H9 (cell line): ENCODE measurements around the gene NINJ1. TPM values are rescaled to one million over a fixed set of nuclear protein-coding genes. Genes with fewer than 3 reads are reported as not detected.

Experiments
- DNase-seq: peaks from one replicate; pipeline ENCODE4 v3.0.0-alpha.2; 2017
- H2AFZ ChIP-seq: one replicate; pipeline ENCODE4 v1.6.1; 2013; ENCODE audit warnings: mild to moderate bottlenecking, low read length, control low read depth, moderate library complexity
- H2AK5ac ChIP-seq: 2 replicates; pipeline ENCODE4 v1.6.1; 2013; ENCODE audit warnings: low read length, control low read depth, mixed read lengths; ENCODE audit not compliant: insufficient read length
- H2BK120ac ChIP-seq: one replicate; pipeline ENCODE4 v1.6.1; 2013; ENCODE audit warnings: low read depth, mild to moderate bottlenecking, low read length, control low read depth, inconsistent platforms; ENCODE audit not compliant: poor library complexity, severe bottlenecking
- H2BK12ac ChIP-seq: 2 replicates; pipeline ENCODE4 v1.6.1; 2013; ENCODE audit warnings: low read length, control low read depth, mixed read lengths, low read depth; ENCODE audit not compliant: insufficient read length
- H2BK15ac ChIP-seq: 2 replicates; pipeline ENCODE4 v1.6.1; 2013; ENCODE audit warnings: low read depth, low read length, control low read depth
- H2BK20ac ChIP-seq: one replicate; pipeline ENCODE4 v1.6.1; 2013; ENCODE audit warnings: low read depth, mild to moderate bottlenecking, low read length, control low read depth, inconsistent platforms; ENCODE audit not compliant: poor library complexity, severe bottlenecking
- H2BK5ac ChIP-seq: 2 replicates; pipeline ENCODE4 v1.6.1; 2013; ENCODE audit warnings: low read length, control low read depth, mixed read lengths; ENCODE audit not compliant: insufficient read length
- H3K14ac ChIP-seq: 2 replicates; pipeline ENCODE4 v1.6.1; 2013; ENCODE audit warnings: low read length, control low read depth; ENCODE audit not compliant: insufficient read depth
- H3K18ac ChIP-seq: 2 replicates; pipeline ENCODE4 v1.6.1; 2013; ENCODE audit warnings: low read depth, mild to moderate bottlenecking, mixed read lengths, low read length, control low read depth; ENCODE audit not compliant: insufficient read length
- H3K23ac ChIP-seq: 2 replicates; pipeline ENCODE4 v1.6.1; 2013; ENCODE audit warnings: low read length, control low read depth, mixed read lengths, low read depth; ENCODE audit not compliant: insufficient read length
- H3K23me2 ChIP-seq: 2 replicates; pipeline ENCODE4 v1.6.1; 2013; ENCODE audit warnings: low read depth, mild to moderate bottlenecking, mixed read lengths, low read length, control low read depth; ENCODE audit not compliant: insufficient read length, poor library complexity, severe bottlenecking
- H3K27ac ChIP-seq: 2 replicates; pipeline ENCODE4 v1.5.1; 2013; ENCODE audit warnings: low read length, control low read depth, mixed read lengths, low read depth; ENCODE audit not compliant: insufficient read length
- H3K27me3 ChIP-seq: 2 replicates; pipeline ENCODE4 v1.6.1; 2013; ENCODE audit warnings: low read length, control low read depth, inconsistent platforms; ENCODE audit not compliant: insufficient read depth
- H3K4ac ChIP-seq: 2 replicates; pipeline ENCODE4 v1.6.1; 2013; ENCODE audit warnings: low read depth, mild to moderate bottlenecking, control low read depth, inconsistent platforms, low read length, moderate library complexity
- H3K4me1 ChIP-seq: 2 replicates; pipeline ENCODE4 v1.6.1; 2013; ENCODE audit warnings: low read length, control low read depth, inconsistent platforms; ENCODE audit not compliant: insufficient read depth
- H3K4me2 ChIP-seq: 2 replicates; pipeline ENCODE4 v1.6.1; 2013; ENCODE audit warnings: low read length, control low read depth, mixed read lengths; ENCODE audit not compliant: insufficient read length, insufficient read depth
- H3K56ac ChIP-seq: 2 replicates; pipeline ENCODE4 v1.6.1; 2013; ENCODE audit warnings: low read depth, mild to moderate bottlenecking, mixed read lengths, low read length, control low read depth; ENCODE audit not compliant: insufficient read length
- H3K79me1 ChIP-seq: 2 replicates; pipeline ENCODE4 v1.6.1; 2013; ENCODE audit warnings: low read depth, mild to moderate bottlenecking, moderate library complexity, low read length, control low read depth, inconsistent platforms; ENCODE audit not compliant: insufficient read depth, poor library complexity, severe bottlenecking
- H3K79me2 ChIP-seq: 2 replicates; pipeline ENCODE4 v1.6.1; 2013; ENCODE audit warnings: low read length, control low read depth, inconsistent platforms; ENCODE audit not compliant: insufficient read depth
- H3K9ac ChIP-seq: 2 replicates; pipeline ENCODE4 v1.6.1; 2013; ENCODE audit warnings: low read length, control low read depth, mixed read lengths; ENCODE audit not compliant: insufficient read length; ENCODE audit errors: extremely low read depth
- H3K9me3 ChIP-seq: one replicate; pipeline ENCODE4 v1.6.1; 2013; ENCODE audit warnings: low read depth, low read length, inconsistent platforms; ENCODE audit not compliant: control insufficient read depth
- H3T11ph ChIP-seq: one replicate; pipeline ENCODE4 v1.6.1; 2013; ENCODE audit warnings: mild to moderate bottlenecking, low read length, control low read depth, inconsistent platforms
- H4K20me1 ChIP-seq: one replicate; pipeline ENCODE4 v1.6.1; 2013; ENCODE audit not compliant: control insufficient read depth, insufficient read length, insufficient read depth
- H4K5ac ChIP-seq: 2 replicates; pipeline ENCODE4 v1.6.1; 2013; ENCODE audit warnings: low read depth, mild to moderate bottlenecking, mixed read lengths, low read length, control low read depth; ENCODE audit not compliant: insufficient read length
- H4K8ac ChIP-seq: replicated peaks from 2 replicates; pipeline ENCODE4 v1.6.1; 2013; ENCODE audit warnings: low read length, control low read depth, mixed read lengths, low read depth; ENCODE audit not compliant: insufficient read length
- H4K91ac ChIP-seq: 2 replicates; pipeline ENCODE4 v1.6.1; 2013; ENCODE audit warnings: low read depth, mild to moderate bottlenecking, moderate library complexity, mixed read lengths, low read length, control low read depth; ENCODE audit not compliant: insufficient read length
- H3K27ac Mint-ChIP-seq, 3 experiments: 2 replicates in 2 of 3; 3 replicates in 1 of 3; pipeline ENCODE4 v1.8.0; 2020 to 2021; ENCODE audit warnings: mixed read lengths in 3 of 3, mild to moderate bottlenecking in 1 of 3, moderate library complexity in 1 of 3
- H3K27me3 Mint-ChIP-seq: 2 replicates; pipeline ENCODE4 v1.8.0; 2021; ENCODE audit warnings: low read depth, mild to moderate bottlenecking, moderate library complexity, mixed read lengths
- H3K36me3 Mint-ChIP-seq, 3 experiments: 2 replicates in 2 of 3; 3 replicates in 1 of 3; pipeline ENCODE4 v1.8.0; 2020 to 2021; ENCODE audit warnings: low read depth in 3 of 3, mixed read lengths in 3 of 3; ENCODE audit not compliant: insufficient read depth in 1 of 3
- H3K4me1 Mint-ChIP-seq, 2 experiments: 2 replicates each; pipeline ENCODE4 v1.8.0; 2020; ENCODE audit warnings: mixed read lengths in 2 of 2
- H3K4me3 Mint-ChIP-seq, 2 experiments: 2 replicates in 1 of 2; 3 replicates in 1 of 2; pipeline ENCODE4 v1.8.0; 2020 to 2021; ENCODE audit warnings: mild to moderate bottlenecking in 2 of 2, mixed read lengths in 2 of 2, moderate library complexity in 1 of 2
- H3K9me3 Mint-ChIP-seq, 2 experiments: 2 replicates in 1 of 2; 3 replicates in 1 of 2; pipeline ENCODE4 v1.8.0; 2020; ENCODE audit warnings: mild to moderate bottlenecking in 2 of 2, mixed read lengths in 2 of 2, moderate library complexity in 1 of 2
- CTCF ChIP-seq: fragments of 200-600 bp; sonication (generic); conservative IDR thresholded peaks from 3 replicates; pipeline ENCODE4 v1.8.0; 2021; ENCODE audit warnings: antibody characterized with exemption, mild to moderate bottlenecking
- whole genome bisulfite sequencing: extraction: QIAGEN DNeasy Blood & Tissue Kit; methylation state at CpG from one replicate; pipeline ENCODE4 v1.1.7; 2013; ENCODE audit warnings: missing lambda C conversion rate, low lambda C conversion rate, mixed read lengths; ENCODE audit not compliant: insufficient read length; ENCODE audit errors: extremely low coverage; 5-methylcytosine and 5-hydroxymethylcytosine counted together
- total RNA-seq: library from RNA; stranded (reverse); gene quantifications from 2 replicates; pipeline ENCODE4 v1.2.1, GENCODE V29; 2021

Gene NINJ1
- total RNA-seq, 1 experiment from 2014 or later, result 28.9 TPM

DNA sequence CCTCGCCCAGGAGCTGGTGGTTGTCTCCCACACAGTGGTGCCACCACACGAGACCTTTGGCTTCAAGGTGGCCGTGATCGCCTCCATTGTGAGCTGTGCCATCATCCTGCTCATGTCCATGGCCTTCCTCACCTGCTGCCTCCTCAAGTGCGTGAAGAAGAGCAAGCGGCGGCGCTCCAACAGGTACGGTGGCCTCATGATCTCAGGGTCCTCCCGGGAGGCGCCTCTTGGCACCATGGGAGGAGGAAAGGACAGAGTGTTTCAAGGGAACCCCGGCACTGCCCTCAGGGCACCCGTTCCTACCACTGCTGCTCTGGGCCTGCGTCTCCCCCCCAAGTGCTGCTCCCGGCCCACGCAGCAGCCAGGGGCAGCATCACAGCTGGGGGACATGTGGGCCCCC is 56.2 kb downstream of the NINJ1 start:
- no peak for TF ChIP-seq CTCF
- H3K14ac ChIP-seq, result no peak overlapping the region
- no CpG with 5 or more reads among the region's 16 CpGs for WGBS
- Mint-ChIP-seq H3K27me3 (no peaks in the 10 kb centered on the region), H3K4me1 (no peaks in the 10 kb centered on the region), H3K9me3 (no peaks in the 10 kb centered on the region), H3K4me3 (no peak overlapping the region), H3K36me3 (no peaks in the 10 kb centered on the region; a peak in 1 of 7 replicates), H3K27ac (no peak overlapping the region)
- H2BK5ac ChIP-seq, result no peak overlapping the region
- no peak overlapping the region for H4K5ac ChIP-seq
- H3K4me1 ChIP-seq, result no peaks in the 10 kb centered on the region
- no peaks in the 10 kb centered on the region for H4K20me1 ChIP-seq
- H4K8ac ChIP-seq, result no peak overlapping the region
- no peaks in the 10 kb centered on the region for H3K23me2 ChIP-seq
- H2BK12ac ChIP-seq, result no peak overlapping the region
- no peak overlapping the region for H2AK5ac ChIP-seq
- H3K9me3 ChIP-seq, result no peaks in the 10 kb centered on the region
- H3K23ac ChIP-seq, result no peak overlapping the region
- H3K4ac ChIP-seq, result no peak overlapping the region
- no peaks in the 10 kb centered on the region for H3K79me1 ChIP-seq
- H2BK120ac ChIP-seq, result no peak overlapping the region
- no peak for DNase-seq
- H2BK15ac ChIP-seq, result no peak overlapping the region
- no peak overlapping the region for H3K18ac ChIP-seq
- H3K27me3 ChIP-seq, result no peaks in the 10 kb centered on the region
- H2AFZ ChIP-seq, result no peak overlapping the region
- no peak overlapping the region for H4K91ac ChIP-seq
- no peak overlapping the region for H3K56ac ChIP-seq
- H3K4me2 ChIP-seq, result no peak overlapping the region
- no peak overlapping the region for H3K27ac ChIP-seq
- no peak overlapping the region for H3T11ph ChIP-seq
- no peaks in the 10 kb centered on the region for H3K79me2 ChIP-seq
- no peak overlapping the region for H2BK20ac ChIP-seq
- H3K9ac ChIP-seq, result no peak overlapping the region
